VCaP (cell line): ENCODE measurements around the gene ISM2.

ENCODE experiments used
- H3K27ac ChIP-seq: fragments of 450-650 bp; 2 replicates; pipeline ENCODE4 v1.5.1; 2017
- CTCF ChIP-seq: fragments of 450-650 bp; conservative IDR thresholded peaks from 2 replicates; pipeline ENCODE4 v1.5.1; 2017; ENCODE audit warnings: mild to moderate bottlenecking, moderate library complexity

Gene ISM2

GRCh38 chr14:77459072-77459723, 39.4 kb downstream of the ISM2 start:
- TF ChIP-seq CTCF = peak; percentile 77
- H3K27ac ChIP-seq = peak overlapping the region; percentile 91

GRCh38 chr14:77458249-77458950, 40.2 kb downstream of the ISM2 start:
- no peak for TF ChIP-seq CTCF
- H3K27ac ChIP-seq = peak overlapping the region; percentile 91

- peak within 1 kb of the TSS; percentile 91 for H3K27ac ChIP-seq
- no peak for TF ChIP-seq CTCF
These were observed 40.9 kb downstream of the ISM2 start, which contains the start of the genes AHSA1 and VIPAS39 for GRCh38 chr14:77457522-77458248. TSS of gene AHSA1 (plus strand) at chr14:77458093. CDS start at chr14:77458190, 97 bp downstream. TSS of gene VIPAS39 (minus strand) at chr14:77457601. CDS start at chr14:77454102, 3,499 bp downstream.

GRCh38 chr14:77457115-77457521, 41.5 kb downstream of the ISM2 start:
- TF ChIP-seq CTCF = no peak
- peak overlapping the region; percentile 91 for H3K27ac ChIP-seq

GRCh38 chr14:77455966-77456640, 42.5 kb downstream of the ISM2 start:
- TF ChIP-seq CTCF = no peak
- H3K27ac ChIP-seq = peak overlapping the region; percentile 91

GRCh38 chr14:77442196-77442595, 56.4 kb downstream of the ISM2 start:
- no peak overlapping the region for H3K27ac ChIP-seq
- no peak for TF ChIP-seq CTCF
